Pancreas (tissue), 10 donors: Measurements from ENCODE around the gene SDCBP2. TPM values are rescaled to one million over a fixed set of nuclear protein-coding genes. Genes with fewer than 3 reads are reported as not detected.

Source experiments
- ATAC-seq, 4 donors: fragments of 200-7000 bp; cut with Tn5 transposase; one replicate each; pipeline versions ENCODE4 v1.8.0 to v1.9.1; 2020; ENCODE audit warnings: mild to moderate bottlenecking in 4 of 4, moderate library complexity in 4 of 4
- DNase-seq, 6 donors: peaks; one replicate each; pipeline ENCODE4 v3.0.0-alpha.2; 2020
- FAIRE-seq: peaks from 2 replicates; lab custom pipeline; 2012; peaks lifted over from hg19 to GRCh38; lab: Jason Lieb, UNC
- H3K27ac ChIP-seq, 4 donors: fragments of 200-600 bp; sonication (generic); 1 replicate in 3 of 4; 2 replicates in 1 of 4; pipeline versions ENCODE4 v1.5.0 to v1.8.0; 2020
- H3K27me3 ChIP-seq, 4 donors: fragments of 200-600 bp; one replicate each; pipeline ENCODE4 v1.8.0; 2021
- H3K36me3 ChIP-seq, 3 donors: fragments of 200-600 bp; sonication (generic) in 1 of 3; one replicate each; pipeline versions ENCODE4 v1.5.0 to v1.8.0; 2020 to 2021
- H3K4me1 ChIP-seq, 3 donors: fragments of 200-600 bp; one replicate each; pipeline ENCODE4 v1.8.0; 2021
- H3K4me3 ChIP-seq, 4 donors: fragments of 200-600 bp; sonication (generic) in 2 of 4; one replicate each; pipeline versions ENCODE4 v1.5.0 to v1.8.0; 2020 to 2021
- H3K9me3 ChIP-seq, 4 donors: fragments of 200-600 bp; one replicate each; pipeline ENCODE4 v1.8.0; 2021
- CTCF ChIP-seq, 4 donors: fragments of 200-600 bp; sonication (generic) in 3 of 4; IDR thresholded peaks; one replicate each; pipeline versions ENCODE4 v1.5.0 to v1.8.0; 2021; ENCODE audit warnings: antibody characterized with exemption in 4 of 4
- WGBS, 2 donors: extraction: QIAGEN DNeasy Blood & Tissue Kit; methylation state at CpG; one replicate each; pipeline ENCODE4 v1.1.7; 2013; 5-methylcytosine and 5-hydroxymethylcytosine counted together
- intact Hi-C, 3 donors: fragments of 100-400 bp; cut with DNase I; formaldehyde crosslinking; loops; one replicate each; pipeline versions ENCODE4 v1.11.1 to v1.14.2; 2022
- polyA plus RNA-seq, 2 donors: library from polyadenylated mRNA; stranded (reverse); fragments of 200-250 nt; gene quantifications; one replicate each; pipeline ENCODE4 v1.2.3, GENCODE V29; 2013
- total RNA-seq, 6 donors: library from RNA; stranded (reverse); fragmentation: NEBNext Ultra II Directional in 4 of 6; extraction: Animal tissue kit (Norgen Biotek cat#: 25700) in 4 of 6; gene quantifications; one replicate each; pipeline versions ENCODE4 v1.2.1 to v1.2.4, GENCODE V29; 2021 to 2023
- donor health status: healthy with polysubstance abuse.
- donor health status: DM: no; HTN: no; CAD: no; lungs with moderate emphysema.
- donor health status: DM: no; HTN: no; CAD: no.
- donor health status: control.
- donor health status: control.
- donor health status: Bipolar disorder and iron deficiency.
- donor health status: DM: yes; HTN: yes; CAD: no.
- donor health status: DM: no; HTN: no; CAD: no.
- donor health status: DM: no; HTN: no; CAD: no.
- donor health status: DM: yes; HTN: yes; CAD: no.

SDCBP2 gene
- total and polyA plus RNA-seq, 8 donors: 4.7 to 23.8 (median 12.0) TPM

GRCh38 chr20:1263853-1264252 lies 65.1 kb downstream of the SDCBP2 start:
- Histone ChIP-seq H3K4me1 (peaks cover 0 to 4% (median 0%) of the 10 kb centered on the region in 3 donors), H3K27ac (no peak overlapping the region), H3K4me3 (no peak overlapping the region), H3K36me3 (no peaks in the 10 kb centered on the region), H3K27me3 (peaks cover 0 to 5% (median 0%) of the 10 kb centered on the region in 4 donors), H3K9me3 (no peaks in the 10 kb centered on the region)
- no peak for ATAC-seq
- FAIRE-seq: no peak
- DNase-seq: no peak
- 78 to 88% methylated on average over 1 of the region's 1 CpG for WGBS, 2 donors
- intact Hi-C loops: no loop called here
- TF ChIP-seq CTCF (IDR thresholded peaks at IDR 0.05): no peak

Other genes starting within 250 kb of the SDCBP2 start
- 100 to 1,000 TPM in 1 of 6 donors, 10 to 100 TPM in 5; 71.9 to 114 (median 84.1) TPM for gene PSMF1, start 210.5 kb downstream of the SDCBP2 start, total RNA-seq
- 10 to 100 TPM; 17.8 to 43.4 TPM for gene PSMF1, start 210.5 kb downstream of the SDCBP2 start, polyA plus RNA-seq
- gene TMEM74B, start 144.2 kb downstream of the SDCBP2 start, total RNA-seq: 1 to 10 TPM in 1 of 6 donors, under 1 TPM in 5; 0.22 to 1.6 (median 0.59) TPM
- 10 to 100 TPM in 1 of 2 donors, 1 to 10 TPM in 1; 4.4 to 15.3 TPM for gene TMEM74B, start 144.2 kb downstream of the SDCBP2 start, polyA plus RNA-seq
- under 1 TPM in 3 of 6 donors, not detected in 3; 0.13 to 0.18 (median 0.14) TPM for gene C20orf202, start 125.7 kb downstream of the SDCBP2 start, total RNA-seq
- under 1 TPM in 1 of 2 donors, not detected in 1; 0.23 TPM for gene C20orf202, start 125.7 kb downstream of the SDCBP2 start, polyA plus RNA-seq
- not detected for gene RAD21L1, start 103.1 kb downstream of the SDCBP2 start, total RNA-seq
- not detected for gene RAD21L1, start 103.1 kb downstream of the SDCBP2 start, polyA plus RNA-seq
- gene SNPH, start 62.8 kb downstream of the SDCBP2 start, total RNA-seq: 1 to 10 TPM; 1.1 to 2.7 (median 2.2) TPM
- gene SNPH, start 62.8 kb downstream of the SDCBP2 start, polyA plus RNA-seq: 1 to 10 TPM; 3.6 to 4.3 TPM
- gene FKBP1A, start 63.9 kb upstream of the SDCBP2 start, total RNA-seq: 100 to 1,000 TPM in 1 of 6 donors, 10 to 100 TPM in 5; 40.2 to 104 (median 67.3) TPM
- 10 to 100 TPM; 62.1 to 86.7 TPM for gene FKBP1A, start 63.9 kb upstream of the SDCBP2 start, polyA plus RNA-seq
- 10 to 100 TPM; 27.0 to 43.8 (median 34.3) TPM for gene NSFL1C, start 137.7 kb upstream of the SDCBP2 start, total RNA-seq
- 10 to 100 TPM; 23.7 to 32.1 TPM for gene NSFL1C, start 137.7 kb upstream of the SDCBP2 start, polyA plus RNA-seq
- gene SIRPB2, start 162.3 kb upstream of the SDCBP2 start, total RNA-seq: 1 to 10 TPM in 3 of 6 donors, under 1 TPM in 3; 0.09 to 3.4 (median 0.74) TPM
- gene SIRPB2, start 162.3 kb upstream of the SDCBP2 start, polyA plus RNA-seq: under 1 TPM; 0.21 to 0.80 TPM
- not detected for gene SIRPD, start 228.6 kb upstream of the SDCBP2 start, total RNA-seq
- gene SIRPD, start 228.6 kb upstream of the SDCBP2 start, polyA plus RNA-seq: not detected